PC-3 (cell line): ENCODE results near the gene OXCT1.

Experiments used
- CTCF ChIP-seq: fragments of 300-600 bp; sonication (generic); conservative IDR thresholded peaks from 2 replicates; pipeline ENCODE4 v1.5.1; 2017; ENCODE audit warnings: antibody characterized with exemption, low read depth, mild to moderate bottlenecking, low read length
- EZH2 ChIP-seq: fragments of 300-600 bp; sonication (generic); IDR thresholded peaks from one replicate; pipeline ENCODE4 v1.6.1; 2017; ENCODE audit warnings: antibody characterized with exemption, mild to moderate bottlenecking, low read length; ENCODE audit not compliant: unreplicated experiment

- TF ChIP-seq CTCF (no peak), EZH2 (no peak)
These were observed 988 bp downstream of the OXCT1 start for GRCh38 chr5:41869151-41869723.
